ENCODE data around the gene KHDC1L. TPM values are rescaled to one million over a fixed set of nuclear protein-coding genes. Genes with fewer than 3 reads are reported as not detected.
"Not testable (repeated sequence)": the region's sequence is repeated elsewhere in the genome, so short reads cannot be mapped to it uniquely, and the experiment has no call there.

Gene KHDC1L
- not detected in 2 replicates for total RNA-seq

DNA sequence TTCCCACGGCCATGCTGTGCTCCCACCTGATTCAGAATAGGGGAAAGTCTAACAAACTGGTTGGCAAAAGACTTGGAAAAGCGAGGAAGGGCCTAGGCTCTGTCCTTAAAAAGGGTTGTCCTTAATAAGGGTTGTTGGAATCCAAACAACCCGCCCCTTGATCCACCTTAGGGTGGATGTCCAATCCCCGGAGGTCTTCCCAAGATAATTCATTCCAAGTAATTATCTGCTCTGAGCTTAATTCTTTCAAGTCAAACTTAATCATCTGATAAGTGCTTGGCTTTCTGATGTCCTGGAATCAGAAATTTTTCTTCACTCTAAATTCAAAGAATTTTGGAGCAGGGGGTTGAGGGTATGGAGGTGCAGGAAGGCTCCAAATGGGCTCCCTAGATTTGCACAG, at the start of gene KHDC1L:
KHDC1L (minus strand) TSS at position 101 of the 400 bp plus-strand sequence; CDS start at position 13, 88 bp downstream.
- no peak for DNase-seq (ENCODE audit: low read depth, low spot score)

GRCh38 chr6:73269296-73269695, 44.0 kb upstream of the KHDC1L start:
- not testable (repeated sequence) for DNase-seq (ENCODE audit: low read depth, low spot score)

DNA sequence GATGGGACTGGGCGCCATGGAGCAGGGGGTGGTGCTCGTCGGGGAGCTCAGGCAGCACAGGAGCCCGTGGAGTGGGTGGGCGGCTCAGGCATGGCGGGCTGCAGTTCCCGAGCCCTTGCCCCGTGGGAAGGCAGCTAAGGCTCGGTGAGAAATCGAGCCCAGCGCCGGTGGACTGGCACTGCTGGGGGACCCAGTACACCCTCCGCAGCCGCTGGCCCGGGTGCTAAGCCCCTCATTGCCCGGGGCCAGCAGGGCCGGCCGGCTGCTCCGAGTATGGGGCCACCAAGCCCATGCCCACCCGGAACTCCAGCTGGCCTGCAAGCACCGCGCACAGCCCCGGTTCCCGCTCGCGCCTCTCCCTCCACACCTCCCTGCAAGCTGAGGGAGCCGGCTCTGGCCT, 43.6 kb upstream of the KHDC1L start:
- not testable (repeated sequence) for DNase-seq (ENCODE audit: low read depth, low spot score)

DNA sequence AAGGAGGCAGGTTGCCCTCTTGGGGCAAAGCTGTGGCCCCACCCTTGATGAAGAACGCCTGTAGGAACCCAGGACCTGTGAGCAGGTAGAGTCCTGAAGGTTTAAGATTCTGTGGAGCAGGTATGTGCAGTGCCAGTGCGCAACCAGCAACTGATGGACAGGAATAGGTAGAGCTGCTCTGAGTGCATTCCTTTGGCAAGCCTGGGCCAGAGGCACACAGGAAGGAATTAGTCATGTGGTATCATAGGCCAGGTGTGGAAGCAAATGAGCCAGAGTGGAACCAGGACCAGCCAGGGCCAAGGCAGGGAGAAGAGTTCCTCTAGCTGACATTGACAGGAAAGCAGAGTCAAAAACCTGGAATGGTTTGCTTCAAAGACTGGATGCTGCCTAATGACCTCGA, 39.1 kb upstream of the KHDC1L start:
- DNase-seq (ENCODE audit: low read depth, low spot score): no peak

GRCh38 chr6:73263570-73263909, 38.2 kb upstream of the KHDC1L start:
- DNase-seq (ENCODE audit: low read depth, low spot score): no peak

DNA sequence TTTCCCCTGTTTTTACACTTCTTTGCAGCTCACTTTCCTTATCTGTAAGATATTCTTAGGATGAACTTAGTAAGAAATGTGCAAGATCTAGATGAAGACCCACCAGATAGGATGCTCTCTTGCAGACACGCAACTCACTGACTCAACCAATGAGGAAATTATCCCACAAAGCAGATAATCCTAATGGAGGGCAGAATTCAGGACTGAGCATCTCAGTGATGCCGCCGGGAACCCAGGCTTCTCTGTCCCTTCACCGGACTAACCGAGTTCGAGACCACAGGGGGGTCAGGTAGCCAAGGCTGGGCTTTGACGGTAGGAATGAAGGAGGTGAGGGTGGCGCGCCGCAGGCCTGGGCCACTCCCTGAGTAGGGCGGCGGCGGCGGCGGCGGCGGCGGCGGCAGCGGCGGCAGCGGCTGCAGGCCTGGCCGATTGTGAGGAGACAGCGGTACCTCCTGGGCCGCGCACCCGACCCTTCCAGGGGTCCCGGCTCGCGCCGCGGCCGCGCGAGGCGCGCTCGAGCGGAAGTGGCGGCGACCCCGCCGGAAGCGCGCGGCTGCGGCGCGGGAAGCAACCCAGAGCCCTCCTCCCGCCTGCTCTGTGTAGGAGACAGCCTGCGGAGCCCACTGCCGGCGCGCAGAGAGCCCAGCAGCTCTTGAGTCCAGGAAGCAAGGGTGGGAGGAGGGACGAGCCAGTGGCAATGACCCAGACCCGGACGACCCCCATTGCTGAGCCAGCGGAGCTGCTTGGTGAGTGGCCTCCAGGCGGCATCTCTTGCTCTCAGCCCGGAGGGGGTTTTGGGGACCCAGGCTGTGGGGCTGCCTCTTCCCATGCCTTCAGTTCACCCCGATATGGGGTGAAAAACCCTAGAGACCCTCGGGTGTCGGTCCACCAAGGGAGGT, 37.6 kb upstream of the KHDC1L start, which contains the start of gene KHDC1:
KHDC1 (minus strand) TSS at position 526 of the 899 bp plus-strand sequence. CDS start 20,679 bp downstream, outside the sequence.
- DNase-seq (ENCODE audit: low read depth, low spot score): no peak

DNA sequence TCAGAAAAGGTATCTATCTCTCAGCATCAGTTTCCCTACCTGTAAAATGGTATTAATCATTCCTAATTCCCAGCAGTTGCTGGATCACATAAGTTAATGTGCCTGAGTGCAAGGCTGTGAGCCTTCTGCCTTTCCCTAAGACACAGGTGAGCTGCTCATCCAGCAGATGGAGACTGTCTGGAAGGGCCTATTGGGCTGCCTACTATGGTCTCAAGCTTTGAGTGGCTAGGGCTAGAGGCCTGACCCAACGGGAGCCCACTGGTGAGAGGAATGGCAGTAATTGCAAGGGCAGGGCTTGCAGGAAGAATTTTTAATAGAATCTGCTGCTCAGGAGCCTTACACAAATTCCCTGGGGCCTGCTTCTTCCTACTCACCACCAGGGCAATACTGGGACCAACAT, 33.4 kb upstream of the KHDC1L start:
- DNase-seq (ENCODE audit: low read depth, low spot score): no peak

DNA sequence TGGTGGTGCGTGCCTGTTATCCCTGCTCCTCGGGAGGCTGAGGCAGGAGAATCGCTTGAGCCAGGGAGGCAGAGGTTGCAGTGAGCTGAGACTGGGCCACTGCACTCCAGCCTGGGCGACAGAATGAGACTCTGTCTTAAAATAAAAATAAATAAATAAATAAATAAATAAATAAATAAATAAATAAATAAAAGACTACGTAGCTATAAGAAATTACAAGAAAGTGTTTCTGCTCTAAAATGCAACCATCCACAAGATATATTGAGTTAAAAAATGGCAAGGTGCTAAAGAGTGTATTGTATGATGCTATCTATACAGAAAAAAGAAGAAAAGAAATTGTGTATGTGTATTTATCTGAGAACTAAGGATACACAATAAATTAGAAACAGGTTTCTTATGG, 29.0 kb upstream of the KHDC1L start:
- DNase-seq (ENCODE audit: low read depth, low spot score): not testable (repeated sequence)

- DNase-seq (ENCODE audit: low read depth, low spot score): no peak
These were observed 27.4 kb upstream of the KHDC1L start for GRCh38 chr6:73252703-73253102.

GRCh38 chr6:73250016-73250415, 24.7 kb upstream of the KHDC1L start:
- no peak for DNase-seq (ENCODE audit: low read depth, low spot score)

- DNase-seq (ENCODE audit: low read depth, low spot score): no peak
These were observed 23.1 kb upstream of the KHDC1L start for GRCh38 chr6:73248192-73248903.

GRCh38 chr6:73242001-73242400, 16.7 kb upstream of the KHDC1L start:
- no peak for DNase-seq (ENCODE audit: low read depth, low spot score)

GRCh38 chr6:73240730-73241129, 15.4 kb upstream of the KHDC1L start:
- no peak for DNase-seq (ENCODE audit: low read depth, low spot score)

DNA sequence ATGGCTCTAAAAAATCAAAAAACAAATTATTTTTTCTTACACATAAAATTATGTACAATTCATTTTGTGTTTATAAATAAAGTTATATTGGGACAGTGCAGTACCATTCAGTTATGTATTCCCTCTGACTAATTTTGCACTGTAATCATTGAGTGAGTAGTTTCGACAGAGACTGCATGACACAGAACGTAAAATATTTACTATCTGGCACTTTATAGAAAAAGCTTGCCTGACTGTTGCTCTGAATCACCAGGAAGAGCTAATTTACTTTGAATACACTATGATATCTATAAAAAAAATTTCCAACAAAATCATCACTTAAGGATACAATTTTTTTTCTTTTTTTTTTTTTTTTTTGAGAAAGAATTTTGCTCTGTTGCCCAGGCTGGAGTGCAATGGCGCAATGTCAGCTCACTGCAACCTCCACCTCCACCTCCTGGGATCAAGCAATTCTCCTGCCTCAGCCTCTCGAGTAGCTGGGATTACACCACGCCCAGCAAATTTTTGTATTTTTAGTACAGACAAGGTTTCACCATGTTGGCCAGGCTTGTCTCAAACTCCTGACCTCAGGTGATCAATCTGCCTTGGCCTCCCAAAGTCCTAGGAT, 11.0 kb upstream of the KHDC1L start:
- no peak for DNase-seq (ENCODE audit: low read depth, low spot score)

DNA sequence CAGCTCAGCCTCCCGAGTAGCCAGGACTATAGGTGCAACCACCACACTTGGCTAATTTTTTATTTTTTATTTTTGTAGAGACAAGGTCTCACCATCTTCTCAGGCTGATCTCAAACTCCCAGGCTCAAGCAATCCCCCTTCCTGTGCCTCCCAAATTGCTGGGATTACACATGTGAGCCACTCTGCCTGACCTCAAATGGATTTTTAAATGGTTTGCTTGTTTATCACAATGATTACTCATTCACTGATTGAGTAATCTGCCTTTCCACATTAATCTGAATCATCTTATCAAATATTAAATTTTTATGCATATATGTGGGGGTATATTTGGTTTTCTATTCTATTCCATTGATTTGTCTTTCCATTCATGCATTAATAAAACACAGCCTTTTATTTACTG, 9.4 kb upstream of the KHDC1L start:
- no peak for DNase-seq (ENCODE audit: low read depth, low spot score)

DNA sequence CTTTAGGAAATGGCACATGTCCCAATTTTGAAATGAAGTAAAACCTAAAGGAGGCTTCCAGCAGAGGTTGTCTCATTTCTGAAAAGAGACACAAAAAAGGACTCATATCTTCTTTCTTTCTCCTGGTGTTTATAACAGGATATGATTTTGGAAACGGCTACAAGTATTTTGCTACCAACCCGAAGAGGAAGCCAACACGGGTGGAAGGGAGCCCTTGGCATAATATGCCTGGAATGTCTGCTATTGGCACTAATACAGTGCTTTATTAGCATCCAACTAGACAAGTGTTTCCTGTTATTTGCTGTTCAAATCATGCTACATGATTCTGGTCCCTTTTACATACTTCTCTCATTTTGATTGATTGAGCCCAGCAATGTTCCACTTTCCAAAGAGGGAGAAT, 8.7 kb upstream of the KHDC1L start:
- not testable (repeated sequence) for DNase-seq (ENCODE audit: low read depth, low spot score)

GRCh38 chr6:73233048-73233447, 7.8 kb upstream of the KHDC1L start:
- DNase-seq (ENCODE audit: low read depth, low spot score): no peak

DNA sequence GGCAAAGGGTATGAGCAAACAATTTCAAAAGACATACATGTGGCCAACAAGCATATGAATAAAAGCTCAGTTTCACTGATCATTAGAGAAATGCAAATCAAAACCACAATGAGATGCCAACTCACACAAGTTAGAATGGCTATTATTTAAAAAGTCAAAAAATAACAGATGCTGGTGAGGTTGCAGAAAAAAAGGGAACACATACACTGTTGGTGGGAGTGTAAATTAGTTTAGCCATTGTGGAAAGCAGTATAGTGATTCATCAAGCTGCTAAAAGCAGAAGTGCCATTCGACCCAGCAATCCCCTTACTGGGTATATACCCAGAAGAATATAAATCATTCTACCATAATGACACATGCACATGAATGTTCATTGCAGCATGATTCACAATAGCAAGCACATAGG, 6.7 kb upstream of the KHDC1L start:
- DNase-seq (ENCODE audit: low read depth, low spot score): no peak

GRCh38 chr6:73227606-73228255, 2.4 kb upstream of the KHDC1L start:
- no peak for DNase-seq (ENCODE audit: low read depth, low spot score)

DNA sequence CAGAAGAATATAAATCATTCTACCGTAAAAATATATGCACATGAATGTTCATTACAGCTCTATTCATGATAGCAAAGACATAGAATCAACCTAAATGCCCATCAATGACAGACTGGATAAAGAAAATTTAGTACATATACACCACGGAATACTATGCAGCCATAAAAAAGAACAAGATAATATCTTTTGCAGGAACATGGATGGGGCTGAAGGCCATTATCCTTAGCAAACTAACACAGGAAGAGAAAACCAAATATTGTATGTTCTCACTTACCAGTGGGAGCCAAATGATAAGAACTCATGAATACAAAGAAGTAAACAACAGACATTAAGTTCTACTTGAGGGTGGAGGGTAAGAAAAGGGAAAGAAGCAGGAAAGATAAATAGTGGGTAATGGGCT, 8.4 kb downstream of the KHDC1L start:
- DNase-seq (ENCODE audit: low read depth, low spot score): no peak

DNA sequence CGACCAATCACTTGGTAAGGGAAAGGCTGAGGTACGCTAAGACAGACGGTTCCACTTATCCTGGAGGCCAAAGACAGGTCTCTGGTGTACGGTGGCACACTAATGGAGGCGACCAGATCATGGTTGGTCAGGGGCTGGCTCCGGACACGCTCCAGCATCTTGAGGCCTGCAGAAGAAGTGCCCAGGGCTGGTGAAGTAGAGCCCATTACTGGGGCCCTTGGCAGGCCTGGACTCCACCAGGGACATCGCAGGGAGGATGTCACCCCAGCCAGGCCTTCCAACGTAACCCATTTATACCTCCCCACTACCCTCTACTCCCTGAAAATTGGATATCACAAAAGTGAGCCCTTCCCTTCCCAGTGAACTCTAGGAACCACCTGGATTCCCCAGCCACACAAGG, 16.2 kb downstream of the KHDC1L start:
- no peak for DNase-seq (ENCODE audit: low read depth, low spot score)

All from pulmonary artery endothelial cell (primary cell).